HepG2 (cell line): ENCODE measurements around the gene SGPP2. TPM values are rescaled to one million over a fixed set of nuclear protein-coding genes. Genes with fewer than 3 reads are reported as not detected.

Experiments used
- ATAC-seq: fragments of 200-7000 bp; cut with Tn5 transposase; 3 replicates; pipeline ENCODE4 v1.9.1; 2020; ENCODE audit warnings: mild to moderate bottlenecking, moderate library complexity
- Bru-seq: library from RNA; stranded (reverse); fragments of 400-500 nt; gene quantifications from one replicate; lab custom pipeline; 2021; lab: Mats Ljungman, UMichigan
- BruChase-seq, 2 experiments: library from RNA; stranded (reverse); fragments of 400-500 nt; gene quantifications; one replicate each; lab custom pipeline; 2021; lab: Mats Ljungman, UMichigan
- BruUV-seq: library from RNA; stranded (reverse); fragments of 400-500 nt; replicated peaks from 2 replicates; lab custom pipeline; 2021; lab: Mats Ljungman, UMichigan
- CTCF ChIA-PET: fragments of 300-600 bp; formaldehyde crosslinking; extraction: SDS; loops from one replicate; lab custom pipeline; 2021; ENCODE audit warnings: low total read pairs, inconsistent platforms, low intra/inter-chr PET ratio; lab: Yijun Ruan, JAX
- POLR2A ChIA-PET: fragments of 350-600 bp; sonication (Branson Sonifier 250); formaldehyde crosslinking; loops from one replicate; lab custom pipeline; 2020; ENCODE audit warnings: antibody characterized with exemption, inconsistent platforms; lab: Yijun Ruan, JAX
- DNase-seq: peaks from one replicate; pipeline ENCODE4 v3.0.0-alpha.2; 2015; ENCODE audit warnings: low spot score
- FAIRE-seq: peaks from 3 replicates; lab custom pipeline; 2011; peaks lifted over from hg19 to GRCh38; lab: Jason Lieb, UNC
- H2AFZ ChIP-seq: one replicate; pipeline ENCODE4 v1.6.1; 2011; ENCODE audit warnings: low read length, inconsistent platforms
- H3K27ac ChIP-seq: fragments of 300-600 bp; 3 replicates; pipeline ENCODE4 v1.8.0; 2011; ENCODE audit warnings: mixed run types, mild to moderate bottlenecking, mixed read lengths, low read length, inconsistent platforms; ENCODE audit not compliant: insufficient read depth; ENCODE audit errors: extremely low read length
- H3K27me3 ChIP-seq, 2 experiments: fragments of 200-600 bp in 1 of 2; 2 replicates in 1 of 2; 3 replicates in 1 of 2; pipeline versions ENCODE4 v1.6.0 to v1.8.0; 2011; ENCODE audit warnings: low read length in 2 of 2, mild to moderate bottlenecking in 2 of 2, moderate library complexity in 2 of 2, inconsistent platforms in 1 of 2; ENCODE audit not compliant: insufficient read depth in 2 of 2, control insufficient read depth in 1 of 2
- H3K36me3 ChIP-seq, 2 experiments: fragments of 200-600 bp in 1 of 2; replicated peaks in 1 of 2; 2 replicates in 1 of 2; 3 replicates in 1 of 2; pipeline versions ENCODE4 v1.5.1 to v1.8.0; 2011; ENCODE audit warnings: low read length in 2 of 2, inconsistent platforms in 1 of 2; ENCODE audit not compliant: insufficient read depth in 2 of 2, control insufficient read depth in 1 of 2
- H3K4me1 ChIP-seq: 2 replicates; pipeline ENCODE4 v1.5.1; 2012; ENCODE audit warnings: low read length, inconsistent platforms; ENCODE audit not compliant: insufficient read depth
- H3K4me2 ChIP-seq: 2 replicates; pipeline ENCODE4 v1.6.0; 2011; ENCODE audit warnings: low read depth, low read length, inconsistent platforms
- H3K4me3 ChIP-seq, 3 experiments: fragments of 200-600 bp in 1 of 3; sonication (generic), shearing (Covaris generic) in 1 of 3; replicated peaks in 1 of 3; 2 replicates each; pipeline ENCODE4 v1.5.1; 2011 to 2016; ENCODE audit warnings: low read length in 3 of 3, inconsistent platforms in 2 of 3, low read depth in 2 of 3, mild to moderate bottlenecking in 2 of 3, control low read depth in 1 of 3, mixed read lengths in 1 of 3; ENCODE audit not compliant: insufficient read depth in 1 of 3
- H3K79me2 ChIP-seq: one replicate; pipeline ENCODE4 v1.6.1; 2011; ENCODE audit warnings: low read length, inconsistent platforms; ENCODE audit not compliant: insufficient read depth
- H3K9ac ChIP-seq: 2 replicates; pipeline ENCODE4 v1.6.0; 2011; ENCODE audit warnings: mild to moderate bottlenecking, low read depth, low read length, inconsistent platforms; ENCODE audit not compliant: insufficient read depth
- H3K9me3 ChIP-seq: 2 replicates; pipeline ENCODE4 v1.5.1; 2012; ENCODE audit warnings: mild to moderate bottlenecking, low read length
- H4K20me1 ChIP-seq: 2 replicates; pipeline ENCODE4 v1.6.0; 2011; ENCODE audit warnings: inconsistent platforms, mild to moderate bottlenecking, low read length, moderate library complexity; ENCODE audit not compliant: insufficient read depth
- CEBPB ChIP-seq: IDR thresholded peaks from 2 replicates; pipeline ENCODE4 v1.6.1; 2011; ENCODE audit warnings: low read depth, low read length, improper control_type of control experiment, borderline replicate concordance
- HES4 ChIP-seq: sonication (generic); formaldehyde crosslinking; IDR thresholded peaks from 2 replicates; pipeline ENCODE4 v1.9.0; 2021; ENCODE audit warnings: mild to moderate bottlenecking, missing genetic modification reagents, borderline replicate concordance
- SRF ChIP-seq: IDR thresholded peaks from 2 replicates; pipeline ENCODE4 v1.6.1; 2011; ENCODE audit warnings: mild to moderate bottlenecking, low read depth, low read length, moderate library complexity
- ZNF670 ChIP-seq: sonication (generic); formaldehyde crosslinking; IDR thresholded peaks from 2 replicates; pipeline ENCODE4 v1.8.0; 2022; ENCODE audit warnings: mild to moderate bottlenecking, missing genetic modification reagents, borderline replicate concordance
- ZNF7 ChIP-seq: IDR thresholded peaks from 2 replicates; pipeline ENCODE4 v1.6.1; 2016; ENCODE audit warnings: missing biosample characterization, missing genetic modification reagents
- WGBS: methylation state at CpG from one replicate; pipeline ENCODE4 v1.1.6; 2017; ENCODE audit warnings: low lambda C conversion rate; 5-methylcytosine and 5-hydroxymethylcytosine counted together
- in situ Hi-C: cut with HindIII; loops from 2 replicates; pipeline ENCODE4 v1.10.0; 2017; ENCODE audit warnings: low pct_unique_long_range_greater_than_20kb; ENCODE audit not compliant: extremely low pct_ligation_motif_present
- intact Hi-C: fragments of 100-400 bp; cut with micrococcal nuclease; formaldehyde crosslinking; loops from one replicate; pipeline ENCODE4 v1.10.0; 2022; ENCODE audit not compliant: unreplicated experiment
- long read RNA-seq, 2 experiments: library from RNA in 1 of 2; library from polyadenylated mRNA in 1 of 2; stranded (forward) in 1 of 2; unstranded in 1 of 2; transcript quantifications; one replicate each; pipeline ENCODE4 v2.0.0, GENCODE V29; 2019 to 2022
- polyA minus RNA-seq, 3 experiments: library from RNA; depleted of rRNA, polyadenylated mRNA; stranded (reverse); fragments of >200 nt; gene quantifications; 2 replicates each; pipeline ENCODE4 v1.2.3, GENCODE V29; 2011; ENCODE audit warnings: low replicate concordance in 1 of 3
- polyA plus RNA-seq, 8 experiments: library from polyadenylated mRNA; depleted of rRNA in 3 of 8; stranded (reverse) in 7 of 8; unstranded in 1 of 8; fragments of >200 nt; fragmentation: Illumina TruSeq in 4 of 8; extraction: Trizol in 4 of 8; gene quantifications; 2 replicates each; pipeline versions ENCODE4 v1.2.1 to v1.2.3, GENCODE V29; 2011 to 2016; ENCODE audit warnings: low read depth in 4 of 8, missing spikeins in 1 of 8, mixed read lengths in 1 of 8; ENCODE audit not compliant: insufficient read depth in 1 of 8
- total RNA-seq, 5 experiments: library from RNA; depleted of rRNA; stranded (reverse); fragments of >200 nt; fragmentation: Illumina TruSeq; extraction: Trizol; gene quantifications; 2 replicates each; pipeline ENCODE4 v1.2.3, GENCODE V29; 2016; ENCODE audit warnings: low read depth in 1 of 5

Gene SGPP2, protein sequence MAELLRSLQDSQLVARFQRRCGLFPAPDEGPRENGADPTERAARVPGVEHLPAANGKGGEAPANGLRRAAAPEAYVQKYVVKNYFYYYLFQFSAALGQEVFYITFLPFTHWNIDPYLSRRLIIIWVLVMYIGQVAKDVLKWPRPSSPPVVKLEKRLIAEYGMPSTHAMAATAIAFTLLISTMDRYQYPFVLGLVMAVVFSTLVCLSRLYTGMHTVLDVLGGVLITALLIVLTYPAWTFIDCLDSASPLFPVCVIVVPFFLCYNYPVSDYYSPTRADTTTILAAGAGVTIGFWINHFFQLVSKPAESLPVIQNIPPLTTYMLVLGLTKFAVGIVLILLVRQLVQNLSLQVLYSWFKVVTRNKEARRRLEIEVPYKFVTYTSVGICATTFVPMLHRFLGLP
- total RNA-seq (2016; rRNA removed; fragmentation: Illumina TruSeq; extraction: Trizol) = not detected in 2 replicates
- not detected in 2 replicates for total RNA-seq (2016; cell fraction: cytosol; rRNA removed; fragmentation: Illumina TruSeq; extraction: Trizol; ENCODE audit: low read depth)
- not detected in 2 replicates for total RNA-seq (2016; cell fraction: insoluble cytoplasmic fraction; rRNA removed; fragmentation: Illumina TruSeq; extraction: Trizol)
- total RNA-seq (2016; cell fraction: membrane; rRNA removed; fragmentation: Illumina TruSeq; extraction: Trizol) = not detected in 2 replicates
- not detected in 2 replicates for total RNA-seq (2016; cell fraction: nucleus; rRNA removed; fragmentation: Illumina TruSeq; extraction: Trizol)
- polyA plus RNA-seq (2011; rRNA removed) = not detected in 2 replicates
- 0.01 TPM in 1 of 2 replicates, not detected in the other for polyA plus RNA-seq (2011; cell fraction: cytosol; rRNA removed)
- polyA plus RNA-seq (2011; cell fraction: nucleus; rRNA removed) = not detected in 2 replicates
- polyA plus RNA-seq (2012) = 0.08 and 0.21 TPM in 2 replicates
- not detected in 2 replicates for polyA plus RNA-seq (2016; cell fraction: cytosol; fragmentation: Illumina TruSeq; extraction: Trizol; ENCODE audit: low read depth)
- polyA plus RNA-seq (2016; cell fraction: insoluble cytoplasmic fraction; fragmentation: Illumina TruSeq; extraction: Trizol; ENCODE audit: low read depth) = not detected in 2 replicates
- polyA plus RNA-seq (2016; cell fraction: membrane; fragmentation: Illumina TruSeq; extraction: Trizol; ENCODE audit: low read depth) = not detected in 2 replicates
- polyA plus RNA-seq (2016; cell fraction: nucleus; fragmentation: Illumina TruSeq; extraction: Trizol; ENCODE audit: insufficient read depth, low read depth) = not detected in 2 replicates
- polyA minus RNA-seq (2011; rRNA and poly(A)+ RNA removed; ENCODE audit: low replicate concordance) = 0.14 TPM in 1 of 2 replicates, not detected in the other
- polyA minus RNA-seq (2011; cell fraction: cytosol; rRNA and poly(A)+ RNA removed) = not detected in 2 replicates
- polyA minus RNA-seq (2011; cell fraction: nucleus; rRNA and poly(A)+ RNA removed) = not detected in 2 replicates
- percentile 10 among the genes with signal in this experiment for Bru-seq, nascent RNA
- BruChase-seq, experiment 1, labeled RNA remaining after a 6-hour chase = percentile 3 among the genes with signal in this experiment
- BruChase-seq, experiment 2, labeled RNA remaining after a 2-hour chase = percentile 11 among the genes with signal in this experiment
- long read RNA-seq, experiment 1 = 0 reads
- long read RNA-seq, experiment 2 = 0 reads

GRCh38 chr2:222424276-222424728 lies at the start of gene SGPP2:
SGPP2 (plus strand) TSS chr2:222424543; CDS start chr2:222424603, 60 bp downstream.
- no peak for DNase-seq

More at GRCh38 chr2:222424276-222424728, at the start of gene SGPP2:
- no peak within 1 kb of the TSS for H2AFZ ChIP-seq
- no peak within 1 kb of the TSS for H3K27ac ChIP-seq
- TF ChIP-seq HES4 (CRISPR knock-in tag) (no peak), CEBPB (peak; percentile 46; the same call in 1 of the 2 replicates), SRF (no peak), ZNF670 (no peak), ZNF7 (CRISPR knock-in tag) (no peak)
- ATAC-seq = no peak
- no peaks in the 10 kb centered on the region for H3K4me1 ChIP-seq
- no peak within 1 kb of the TSS for H3K4me3 ChIP-seq
- FAIRE-seq = no peak
- WGBS = 45% methylated on average over 13 of the region's 61 CpGs
- no peak within 1 kb of the TSS for H3K9ac ChIP-seq
- H3K27me3 ChIP-seq = peaks cover 3 to 27% of the 10 kb centered on the region in 2 experiments; a peak in 4 of 5 replicates
- ChIA-PET CTCF (no interaction called here), POLR2A (no interaction called here)
- no peaks in the 10 kb centered on the region for H3K36me3 ChIP-seq
- intact Hi-C loops = no loop called here
- no peaks in the 10 kb centered on the region for H3K9me3 ChIP-seq
- in situ Hi-C loops = no loop called here
- no peaks in the 10 kb centered on the region for H4K20me1 ChIP-seq
- no peaks in the 10 kb centered on the region for H3K79me2 ChIP-seq
- no TSS peak for BruUV-seq
- no peak within 1 kb of the TSS for H3K4me2 ChIP-seq
